NCI-H510A treated with DMSO at 0.1 percent for 48 hours (cell line): Measurements from ENCODE around the gene JUP.
"Not testable (repeated sequence)": the region's sequence is repeated elsewhere in the genome, so short reads cannot be mapped to it uniquely, and the experiment has no call there.

Experiments
- DNase-seq: peaks from one replicate; lab custom pipeline; 2025; lab: John Stamatoyannopoulos, UW

Gene JUP

DNA sequence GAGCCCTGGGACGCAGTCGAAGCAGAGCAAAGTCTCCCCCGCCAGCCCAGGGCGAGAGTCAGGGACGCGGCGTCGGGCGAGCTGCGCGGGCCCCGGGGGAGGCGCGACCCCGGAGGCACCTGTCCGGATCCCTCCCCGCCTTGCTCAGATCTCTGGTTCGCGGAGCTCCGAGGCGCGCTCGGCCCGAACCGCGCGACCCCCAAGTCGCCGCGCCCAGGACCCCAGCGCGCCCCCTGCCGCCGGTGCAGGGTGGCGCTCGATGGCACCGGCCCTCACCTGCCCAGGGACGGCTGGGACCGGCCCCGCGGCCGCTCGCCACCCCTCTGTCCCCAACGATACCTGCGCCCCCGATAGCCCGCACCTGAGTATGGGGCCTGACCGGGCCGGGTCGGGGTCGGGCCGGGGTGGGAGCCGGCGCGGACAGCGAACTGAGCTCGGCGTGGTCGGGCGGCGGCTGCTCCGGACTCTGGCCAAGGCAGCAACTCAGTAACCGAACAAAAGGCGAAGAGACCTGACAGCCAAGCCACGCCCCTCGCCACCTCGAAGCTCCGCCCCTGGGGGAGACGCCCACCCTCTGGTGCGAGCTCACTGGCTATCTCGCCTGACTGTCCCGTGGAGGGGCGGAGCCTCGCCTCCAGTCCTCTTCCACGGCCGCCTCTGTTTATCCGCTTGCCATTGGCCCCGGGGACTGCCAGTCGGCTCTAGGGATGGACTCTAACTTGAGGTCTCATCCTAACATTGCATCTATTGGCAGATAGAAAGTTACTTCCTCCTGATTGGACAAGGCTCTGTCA is at the start of gene JUP:
Gene JUP, minus strand, starts transcription at position 485 of the 794 bp plus-strand sequence. CDS start 14,857 bp downstream, outside the sequence.
- DNase-seq, result peak; percentile 100

DNA sequence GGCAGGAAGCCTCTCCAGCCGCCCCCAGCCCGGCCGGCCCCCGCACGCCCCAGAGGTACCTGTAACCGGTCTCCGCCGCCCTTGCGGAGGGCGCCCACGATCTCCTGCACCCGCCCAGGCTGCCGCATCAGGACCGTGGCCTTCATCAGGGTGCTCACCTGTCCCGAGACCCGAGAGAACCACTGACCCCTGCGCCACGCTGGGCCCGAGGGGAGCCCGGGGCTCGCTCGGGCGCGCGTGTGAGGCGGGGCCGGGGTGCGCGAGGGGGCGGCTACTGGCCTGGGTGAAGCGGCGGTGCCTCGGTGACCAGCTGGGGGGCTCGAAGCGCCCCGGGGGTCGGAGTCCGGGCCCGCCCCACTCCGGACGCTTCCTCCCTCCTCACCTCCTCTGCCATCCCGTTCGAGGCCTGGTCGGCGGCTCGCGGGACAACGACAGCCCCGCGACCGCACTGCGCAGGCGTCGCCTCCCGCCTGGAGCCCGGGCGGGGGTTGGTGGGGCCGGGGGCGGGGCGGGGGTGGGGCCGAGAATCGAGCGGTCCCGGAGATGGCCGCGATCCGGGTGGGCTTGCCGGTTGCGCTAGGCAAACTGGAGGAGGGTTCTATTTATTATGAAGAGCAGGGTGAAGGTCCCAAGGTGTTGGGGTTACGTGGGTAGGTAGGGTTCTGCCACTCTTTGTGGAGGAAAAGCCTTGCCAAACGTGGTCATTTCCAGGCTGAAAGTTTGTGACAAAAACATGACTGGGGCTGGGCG is 49.5 kb upstream of the JUP start, which contains the start of gene NT5C3B:
Gene NT5C3B, minus strand, starts transcription at position 433 of the 750 bp plus-strand sequence. Its CDS starts 39 bp downstream, at position 394.
- peak; percentile 63 for DNase-seq

DNA sequence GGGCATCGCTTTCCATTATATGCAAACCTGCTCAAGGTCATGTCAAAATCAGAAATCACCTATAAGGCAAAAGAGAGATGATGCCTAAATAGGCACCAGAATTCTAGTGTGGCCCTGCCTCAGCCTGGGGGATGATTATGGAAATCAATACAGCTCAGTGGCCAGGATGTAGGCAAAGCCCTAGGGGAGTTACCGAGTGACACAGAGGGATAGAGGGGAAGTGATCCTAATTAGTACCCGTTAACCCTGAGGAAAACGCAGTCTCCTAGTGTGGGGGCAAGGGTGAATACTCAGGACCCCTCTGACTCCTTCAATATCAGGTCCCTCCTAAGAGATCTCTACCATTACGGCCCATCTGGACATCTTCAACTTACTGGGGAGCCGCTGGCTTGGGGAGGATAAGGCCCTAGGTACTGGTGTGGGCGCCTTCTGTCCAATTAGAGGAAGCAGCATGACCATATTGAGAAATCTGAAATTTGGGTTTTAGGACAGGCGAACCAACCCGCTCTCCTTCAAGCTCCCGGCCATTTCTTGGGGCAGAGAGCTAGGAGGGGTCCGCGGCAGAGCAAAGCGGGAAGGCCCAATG is 48.8 kb upstream of the JUP start:
- no peak for DNase-seq

DNA sequence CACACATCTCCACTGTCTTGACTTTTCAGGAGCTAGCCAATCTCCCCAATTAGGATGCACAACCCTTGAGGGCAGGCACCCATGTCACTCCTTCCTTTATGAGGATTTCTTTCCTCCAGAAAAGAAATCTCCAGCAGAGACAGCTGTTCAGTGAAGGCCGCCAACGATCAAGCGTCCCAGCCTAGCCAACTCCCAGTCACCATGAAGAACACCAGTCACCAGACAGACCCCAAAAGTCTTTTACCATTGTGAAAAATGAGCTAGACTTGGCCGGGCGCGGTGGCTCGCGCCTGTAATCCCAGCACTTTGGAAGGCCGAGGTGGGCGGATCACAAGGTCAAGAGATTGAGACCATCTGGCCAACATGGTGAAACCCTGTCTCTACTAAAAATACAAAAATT is 43.5 kb upstream of the JUP start:
- DNase-seq, result not testable (repeated sequence)

DNA sequence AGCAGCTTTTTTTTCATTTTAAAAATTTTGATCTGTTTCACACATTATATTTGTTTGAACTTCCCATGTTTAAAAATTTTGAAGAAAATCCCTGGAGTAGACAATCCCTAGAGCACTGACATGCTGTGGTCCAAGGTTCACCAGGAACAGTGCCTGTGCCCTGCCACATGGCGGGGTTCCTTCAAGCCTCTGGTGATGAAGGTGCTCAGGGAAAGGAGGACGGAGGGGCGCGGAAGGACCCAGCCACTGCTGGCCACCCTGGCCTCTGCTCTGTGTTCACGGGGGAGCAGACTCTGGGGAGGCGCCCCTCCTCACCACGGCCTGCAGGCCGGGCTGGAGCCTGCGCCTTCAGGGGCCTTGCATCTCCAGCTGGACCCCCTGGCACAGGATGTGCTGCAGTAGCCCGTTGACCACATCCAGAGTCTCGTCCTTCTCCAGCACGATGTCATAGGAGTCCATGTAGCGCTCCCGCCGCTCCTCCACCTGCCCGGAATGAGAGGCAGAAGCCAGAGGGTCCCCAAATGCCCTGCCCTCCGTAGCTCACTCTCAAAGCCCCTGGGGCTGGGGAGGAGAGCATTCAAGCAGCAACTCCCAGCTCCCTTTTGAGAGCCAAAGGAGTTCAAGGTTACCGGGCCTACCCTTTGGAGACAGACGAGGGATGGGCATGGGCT is 38.8 kb upstream of the JUP start:
- DNase-seq, result no peak

DNA sequence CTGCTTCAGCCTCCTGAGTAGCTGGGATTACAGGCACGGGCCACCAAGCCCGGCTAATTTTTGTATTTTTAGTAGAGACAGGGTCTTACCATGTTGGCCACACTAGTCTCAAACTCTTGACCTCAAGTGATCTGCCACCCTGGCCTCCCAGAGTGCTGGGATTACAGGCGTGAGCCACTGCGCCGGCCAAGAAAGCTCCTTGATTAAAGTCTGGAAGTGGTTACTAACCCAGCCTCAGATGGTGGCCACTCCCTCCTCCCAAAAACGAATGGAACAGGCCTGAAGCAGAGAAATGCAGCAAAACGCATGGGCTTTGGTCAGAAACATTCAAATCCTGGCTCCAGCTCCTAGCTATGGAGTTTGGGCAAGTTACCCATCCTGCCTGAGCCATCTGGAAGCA is 37.6 kb upstream of the JUP start:
- no peak for DNase-seq

DNA sequence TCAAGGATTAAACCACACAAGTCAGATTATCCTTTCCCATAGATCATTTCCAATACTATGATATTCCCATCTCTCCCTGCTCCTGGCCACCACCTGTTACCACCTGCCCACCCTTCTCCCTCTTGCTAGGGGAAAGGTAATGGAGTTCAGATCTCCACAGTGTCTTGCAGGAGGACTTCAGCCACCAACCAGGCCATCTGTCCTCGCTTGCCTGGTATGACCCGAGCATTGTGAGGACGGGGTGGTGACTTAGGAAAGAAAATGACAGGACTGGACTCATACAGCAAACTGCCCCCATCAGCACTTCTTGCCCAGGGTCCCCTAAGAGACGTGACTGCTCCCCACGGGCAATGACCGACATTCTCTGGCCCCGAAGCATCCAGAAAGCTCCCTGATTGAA is 37.1 kb upstream of the JUP start:
- DNase-seq, result no peak

DNA sequence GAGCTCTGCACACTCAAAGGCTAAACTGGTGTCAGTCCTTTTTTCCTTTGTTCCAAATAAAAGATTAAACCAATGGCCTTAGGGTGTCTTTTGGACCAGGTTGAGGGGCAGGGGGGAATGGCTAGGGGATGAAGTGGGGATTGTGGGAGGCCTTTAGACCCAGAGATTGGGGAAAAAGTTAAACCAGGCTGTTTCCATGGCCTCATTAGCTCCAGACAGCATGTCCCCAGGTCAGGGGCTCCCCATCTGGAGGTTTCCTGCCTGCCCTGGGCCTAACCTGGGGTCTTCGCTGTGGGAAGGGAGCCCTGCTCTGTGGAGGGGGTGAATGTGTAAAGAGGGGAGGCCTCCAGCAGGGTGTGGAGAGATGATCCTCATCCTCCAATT is 36.6 kb upstream of the JUP start:
- DNase-seq, result no peak

DNA sequence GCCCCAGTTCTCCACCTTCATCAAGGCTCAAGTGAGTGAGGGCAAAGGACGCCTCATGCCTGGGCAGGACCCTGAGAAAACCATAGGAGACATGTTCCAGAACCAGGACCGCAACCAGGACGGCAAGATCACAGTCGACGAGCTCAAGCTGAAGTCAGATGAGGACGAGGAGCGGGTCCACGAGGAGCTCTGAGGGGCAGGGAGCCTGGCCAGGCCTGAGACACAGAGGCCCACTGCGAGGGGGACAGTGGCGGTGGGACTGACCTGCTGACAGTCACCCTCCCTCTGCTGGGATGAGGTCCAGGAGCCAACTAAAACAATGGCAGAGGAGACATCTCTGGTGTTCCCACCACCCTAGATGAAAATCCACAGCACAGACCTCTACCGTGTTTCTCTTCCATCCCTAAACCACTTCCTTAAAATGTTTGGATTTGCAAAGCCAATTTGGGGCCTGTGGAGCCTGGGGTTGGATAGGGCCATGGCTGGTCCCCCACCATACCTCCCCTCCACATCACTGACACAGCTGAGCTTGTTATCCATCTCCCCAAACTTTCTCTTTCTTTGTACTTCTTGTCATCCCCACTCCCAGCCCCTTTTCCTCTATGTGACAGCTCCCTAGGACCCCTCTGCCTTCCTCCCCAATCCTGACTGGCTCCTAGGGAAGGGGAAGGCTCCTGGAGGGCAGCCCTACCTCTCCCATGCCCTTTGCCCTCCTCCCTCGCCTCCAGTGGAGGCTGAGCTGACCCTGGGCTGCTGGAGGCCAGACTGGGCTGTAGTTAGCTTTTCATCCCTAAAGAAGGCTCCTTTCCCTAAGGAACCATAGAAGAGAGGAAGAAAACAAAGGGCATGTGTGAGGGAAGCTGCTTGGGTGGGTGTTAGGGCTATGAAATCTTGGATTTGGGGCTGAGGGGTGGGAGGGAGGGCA is 36.0 kb upstream of the JUP start:
- DNase-seq, result no peak

DNA sequence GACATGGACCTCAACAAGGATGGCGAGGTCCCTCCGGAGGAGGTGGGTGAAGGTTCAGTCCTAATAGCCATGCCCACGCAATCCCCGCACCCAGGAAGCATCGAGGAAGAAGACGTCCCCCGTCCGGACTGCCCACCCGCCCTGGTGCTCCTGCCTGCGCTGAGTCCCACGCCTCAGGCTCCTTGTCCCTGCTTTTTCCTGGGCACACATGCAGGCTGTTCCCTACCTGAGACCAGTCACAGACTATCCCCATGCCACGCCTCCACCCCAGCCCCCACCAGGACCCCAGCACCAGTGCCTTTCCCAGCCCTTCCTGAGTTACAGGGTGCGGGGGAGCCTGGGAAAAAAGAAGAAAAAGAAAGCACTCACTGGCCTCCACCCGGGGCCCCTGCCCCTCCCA is 35.3 kb upstream of the JUP start:
- no peak for DNase-seq

DNA sequence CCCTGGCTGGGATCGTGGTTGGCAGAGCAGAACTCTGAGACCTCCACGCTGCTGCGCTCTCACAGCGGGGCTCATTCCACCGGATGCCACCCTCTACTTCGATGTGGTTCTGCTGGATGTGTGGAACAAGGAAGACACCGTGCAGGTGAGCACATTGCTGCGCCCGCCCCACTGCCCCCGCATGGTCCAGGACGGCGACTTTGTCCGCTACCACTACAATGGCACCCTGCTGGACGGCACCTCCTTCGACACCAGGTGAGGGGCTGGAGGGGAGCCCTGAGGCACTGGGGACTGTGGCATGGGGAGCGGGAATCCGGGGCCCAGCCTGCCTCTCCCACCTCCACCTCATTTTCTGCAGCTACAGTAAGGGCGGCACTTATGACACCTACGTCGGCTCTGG is 31.5 kb upstream of the JUP start:
- no peak for DNase-seq

DNA sequence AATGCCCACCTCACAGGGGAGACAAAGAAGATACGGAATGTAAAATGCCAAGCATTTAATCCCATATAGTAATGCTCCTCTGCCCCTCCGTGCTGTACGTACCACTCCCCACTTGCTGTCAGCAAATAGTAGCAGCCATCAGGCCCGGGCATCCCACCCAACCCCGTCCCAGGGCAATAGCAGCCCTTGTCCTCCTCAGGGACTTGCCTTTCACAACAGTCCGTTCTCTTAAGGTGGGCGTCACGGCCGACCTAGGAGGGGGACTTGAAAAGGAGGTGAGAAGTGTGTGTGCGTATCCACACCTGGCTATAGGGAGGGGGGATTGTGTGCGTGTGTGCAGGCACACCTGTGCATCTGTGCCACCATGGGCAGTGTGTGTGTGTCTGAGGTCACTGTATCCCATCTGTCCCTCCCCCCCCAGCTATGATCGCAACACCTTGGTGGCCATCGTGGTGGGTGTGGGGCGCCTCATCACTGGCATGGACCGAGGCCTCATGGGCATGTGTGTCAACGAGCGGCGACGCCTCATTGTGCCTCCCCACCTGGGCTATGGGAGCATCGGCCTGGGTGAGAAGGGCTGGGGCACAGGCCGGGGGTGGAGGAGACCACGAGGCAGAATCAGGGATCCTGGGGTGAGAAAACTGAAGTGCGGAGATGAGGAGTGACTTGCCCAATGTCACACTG is 30.3 kb upstream of the JUP start:
- no peak for DNase-seq

DNA sequence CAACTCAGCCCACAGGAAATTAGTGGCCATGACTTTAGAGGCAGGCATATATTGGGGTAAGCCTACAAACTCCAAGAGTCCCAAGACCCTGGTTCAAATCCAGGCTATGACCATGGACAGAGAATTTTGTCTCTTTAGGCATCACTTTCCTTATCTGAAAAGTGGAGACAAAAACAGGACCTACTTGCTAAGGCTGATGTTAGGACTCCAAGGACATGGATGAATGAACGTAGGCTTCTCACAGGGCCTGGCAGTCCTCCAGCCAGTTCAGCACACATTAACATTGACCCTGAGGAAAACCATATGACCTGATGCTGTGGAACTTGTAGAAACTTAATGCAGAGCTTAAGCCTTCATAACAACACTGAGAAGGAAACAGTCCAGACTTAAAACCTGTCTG is 27.7 kb upstream of the JUP start:
- no peak for DNase-seq

DNA sequence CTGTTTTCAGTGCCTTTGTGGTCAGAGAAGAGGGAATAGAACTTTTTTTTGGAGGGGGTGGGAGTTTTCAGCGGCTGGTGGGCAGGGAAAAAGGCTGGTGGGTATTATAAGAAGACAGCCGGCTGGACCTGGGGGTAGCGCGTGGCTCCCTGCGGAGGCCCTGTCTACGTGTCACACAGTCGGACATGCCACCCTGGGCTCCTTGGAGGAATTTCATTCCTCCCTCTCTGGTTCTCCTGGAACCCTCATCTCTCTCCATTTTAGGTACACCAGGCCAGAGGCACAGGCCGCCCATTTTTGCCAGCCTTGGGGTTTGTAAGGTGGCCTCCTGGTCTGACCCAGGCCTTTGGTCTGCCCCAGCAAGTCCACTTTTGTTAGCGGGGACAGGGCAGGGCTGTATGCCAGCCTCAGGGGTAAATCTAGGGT is 27.2 kb upstream of the JUP start:
- DNase-seq, result no peak

DNA sequence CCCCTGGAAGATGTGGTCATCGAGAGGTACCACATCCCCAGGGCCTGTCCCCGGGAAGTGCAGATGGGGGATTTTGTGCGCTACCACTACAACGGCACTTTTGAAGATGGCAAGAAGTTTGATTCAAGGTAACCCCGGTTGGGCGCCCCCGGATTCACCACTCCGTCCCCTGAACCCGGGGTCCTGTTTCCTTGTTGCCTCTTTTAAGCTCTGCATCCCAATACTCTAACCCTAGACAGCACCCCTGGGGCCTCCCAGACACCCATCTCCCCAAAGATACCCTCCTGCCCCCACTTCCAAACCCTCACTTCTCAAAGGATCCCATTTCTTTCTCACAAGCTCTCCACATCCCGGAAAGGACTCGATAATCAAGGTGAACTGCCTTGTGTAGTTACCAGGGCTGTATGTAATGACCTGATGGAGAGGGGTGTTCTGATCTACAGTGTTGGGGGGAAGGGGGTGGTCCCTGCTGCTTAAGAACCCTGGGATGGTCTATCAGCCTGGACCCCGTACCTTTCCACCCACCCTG is 26.7 kb upstream of the JUP start:
- DNase-seq, result peak; percentile 15

DNA sequence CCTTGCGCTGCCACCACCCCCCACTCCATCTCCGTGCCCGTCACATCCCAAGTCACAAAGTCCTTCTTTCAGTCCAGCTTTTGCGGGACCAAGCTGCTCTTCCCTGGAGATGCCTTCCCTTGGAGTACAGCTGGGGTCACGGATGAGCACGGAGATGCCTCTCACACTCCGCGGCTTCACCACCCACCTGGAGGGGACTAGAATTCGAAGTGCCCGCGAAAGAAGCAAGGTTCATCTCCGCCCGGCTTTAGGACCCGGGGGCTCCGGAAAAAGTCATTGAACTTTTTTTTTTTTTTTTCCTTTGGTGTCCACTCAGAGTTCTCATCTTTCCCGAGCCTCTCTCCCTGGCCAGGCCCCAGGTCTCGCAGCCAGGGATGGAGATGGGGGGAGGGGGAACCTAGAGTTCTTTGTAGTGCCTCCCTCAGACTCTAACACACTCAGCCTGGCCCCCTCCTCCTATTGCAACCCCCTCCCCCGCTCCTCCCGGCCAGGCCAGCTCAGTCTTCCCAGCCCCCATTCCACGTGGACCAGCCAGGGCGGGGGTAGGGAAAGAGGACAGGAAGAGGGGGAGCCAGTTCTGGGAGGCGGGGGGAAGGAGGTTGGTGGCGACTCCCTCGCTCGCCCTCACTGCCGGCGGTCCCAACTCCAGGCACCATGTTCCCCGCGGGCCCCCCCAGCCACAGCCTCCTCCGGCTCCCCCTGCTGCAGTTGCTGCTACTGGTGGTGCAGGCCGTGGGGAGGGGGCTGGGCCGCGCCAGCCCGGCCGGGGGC is 26.1 kb upstream of the JUP start, which contains the start of gene FKBP10:
Gene FKBP10, plus strand, starts transcription at position 624 of the 771 bp plus-strand sequence. Its CDS starts 31 bp downstream, at position 655.
- peak; percentile 92 for DNase-seq

DNA sequence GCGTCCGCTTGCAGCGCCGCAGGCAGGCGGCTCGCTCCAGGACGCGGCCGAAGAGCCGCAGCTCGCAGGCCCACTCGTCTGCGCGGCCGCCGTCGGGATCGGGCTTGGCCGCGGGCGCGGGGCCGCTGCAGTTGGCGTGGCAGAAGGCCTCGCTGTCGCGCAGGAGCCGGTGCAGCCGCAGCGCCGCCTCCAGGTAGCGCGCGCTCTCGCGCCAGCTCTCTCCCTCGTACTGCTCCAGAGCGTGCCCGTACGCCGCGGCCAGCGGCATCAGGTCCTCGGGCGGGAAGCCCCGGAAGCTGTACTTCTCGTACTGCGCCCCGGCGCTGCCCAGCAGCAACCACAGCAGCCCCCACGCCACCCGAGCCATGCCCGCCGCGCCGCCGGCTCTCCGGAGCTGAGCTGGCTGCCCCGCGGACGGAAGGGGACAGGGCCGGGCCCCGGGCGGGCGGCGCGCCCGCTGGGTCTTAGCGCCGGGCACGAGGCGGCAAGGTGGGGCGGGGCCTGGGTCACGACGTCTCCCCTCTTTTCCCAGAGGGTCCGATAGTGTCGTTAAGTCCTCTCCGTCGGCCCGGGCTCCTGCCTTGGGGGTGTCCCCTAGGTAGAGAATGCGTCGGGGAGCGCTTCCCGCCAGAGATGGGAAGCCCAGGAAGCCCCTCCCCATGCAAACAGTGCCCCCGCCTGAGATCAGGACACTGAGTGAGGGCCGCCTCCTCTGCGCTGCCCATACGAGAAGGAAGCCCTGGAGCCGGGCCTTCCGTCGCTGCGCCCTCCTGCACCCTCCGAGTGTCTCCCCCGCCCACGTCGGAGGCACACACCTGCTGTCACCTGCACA is 25.3 kb upstream of the JUP start, which contains the start of gene P3H4:
Gene P3H4, minus strand, starts transcription at position 401 of the 832 bp plus-strand sequence. Its CDS starts 34 bp downstream, at position 367.
- peak; percentile 95 for DNase-seq
